ENCODE measurements around the gene GRIK4. TPM values are rescaled to one million over a fixed set of nuclear protein-coding genes. Genes with fewer than 3 reads are reported as not detected.

The GRIK4 gene
- total and polyA plus RNA-seq, 2 donors (not counting 3 experiments of a cell fraction or from before 2014, with no cell fraction given): 0.81 to 1.6 TPM

- FAIRE-seq: no peak
These were observed 100.0 kb downstream of the GRIK4 start for GRCh38 chr11:120611581-120611980.

GRCh38 chr11:120612513-120613263, 101.1 kb downstream of the GRIK4 start:
- Histone ChIP-seq H3K9me3 (replicated peaks; ENCODE audit: control insufficient read depth, insufficient read depth, low read length) (no peaks in the 10 kb centered on the region), H2AFZ (ENCODE audit: low read depth, low read length) (no peak overlapping the region), H3K9me1 (replicated peaks; ENCODE audit: control insufficient read depth, extremely low read depth, insufficient read depth, low read length) (no peaks in the 10 kb centered on the region), H3K4me3 (replicated peaks in 1 of 3; ENCODE audit: insufficient read depth in 1 of 3, low read depth in 1 of 3, low read length in 3 of 3) (no peak overlapping the region), H3K36me3 (ENCODE audit: control insufficient read depth in 2 of 2, extremely low read depth in 1 of 2, insufficient read depth in 2 of 2, low read length in 2 of 2) (no peaks in the 10 kb centered on the region), H4K20me1 (replicated peaks; ENCODE audit: control insufficient read depth, extremely low read depth, insufficient read depth, low read length) (no peaks in the 10 kb centered on the region), H3K4me2 (ENCODE audit: insufficient read depth, low read length) (no peak overlapping the region), H3K9ac (replicated peaks; ENCODE audit: extremely low read depth, insufficient read depth, low read length) (no peak overlapping the region), H3K27ac (ENCODE audit: insufficient read depth, low read depth, low read length) (no peak overlapping the region), H3K27me3 (ENCODE audit: control insufficient read depth in 2 of 2, insufficient read depth in 2 of 2, low read length in 2 of 2) (no peaks in the 10 kb centered on the region), H3K79me2 (ENCODE audit: control insufficient read depth, insufficient read depth, low read length) (no peaks in the 10 kb centered on the region), H3K4me1 (ENCODE audit: control insufficient read depth, extremely low read depth, insufficient read depth, low read length) (peaks cover 10% of the 10 kb centered on the region)
- BruUV-seq (replicated peaks): no TSS peak
- FAIRE-seq (peak; percentile 76), DNase-seq (ENCODE audit: low read depth, low spot score) (peak; percentile 57)
- TF ChIP-seq MYC (IDR thresholded peaks at IDR 0.05; ENCODE audit: low read depth, low read length) (no peak), MAX (IDR thresholded peaks at IDR 0.05; ENCODE audit: insufficient read depth, insufficient read length) (no peak), JUN (IDR thresholded peaks at IDR 0.05; ENCODE audit: borderline replicate concordance, insufficient read depth, insufficient read length, low read depth) (peak; percentile 19), CTCF (IDR thresholded peaks at IDR 0.05; ENCODE audit: extremely low read depth in 1 of 2, insufficient read depth in 1 of 2, low read depth in 1 of 2, low read length in 2 of 2) (no peak), POLR2A (IDR thresholded peaks at IDR 0.05; ENCODE audit: low read depth, low read length) (no peak), FOS (IDR thresholded peaks at IDR 0.05; ENCODE audit: borderline replicate concordance, insufficient read depth, low read length) (peak; percentile 80)
- intact Hi-C loops (cut with micrococcal nuclease) (no loop called here), dilution Hi-C loops (cut with MboI; ENCODE audit: extremely low pct_ligation_motif_present, low sequenced_read_pairs) (no loop called here)
- POLR2A ChIA-PET: no interaction called here
- CTCF ChIA-PET: interaction anchor here (1.0 to 1.7 kb wide), 6 partner anchors 13 to 103 kb away, joined by 3 to 11 read pairs (median 4); partner anchors contain the start of gene GRIK4

More at GRCh38 chr11:120611581-120611980, 100.0 kb downstream of the GRIK4 start:
- H3K9ac ChIP-seq (replicated peaks; ENCODE audit: extremely low read depth, insufficient read depth, low read length): no peak overlapping the region
- no peak for DNase-seq (ENCODE audit: low read depth, low spot score)
- no peak overlapping the region for H3K4me2 ChIP-seq (ENCODE audit: insufficient read depth, low read length)
- ChIA-PET POLR2A (no interaction called here), CTCF (no interaction called here)
- H3K4me3 ChIP-seq (replicated peaks in 1 of 3; ENCODE audit: insufficient read depth in 1 of 3, low read depth in 1 of 3, low read length in 3 of 3): no peak overlapping the region
- no peaks in the 10 kb centered on the region for H3K27me3 ChIP-seq (ENCODE audit: control insufficient read depth in 2 of 2, insufficient read depth in 2 of 2, low read length in 2 of 2)
- intact Hi-C loops (cut with micrococcal nuclease): no loop called here
- no peaks in the 10 kb centered on the region for H3K9me3 ChIP-seq (replicated peaks; ENCODE audit: control insufficient read depth, insufficient read depth, low read length)
- H3K9me1 ChIP-seq (replicated peaks; ENCODE audit: control insufficient read depth, extremely low read depth, insufficient read depth, low read length): no peaks in the 10 kb centered on the region
- H3K36me3 ChIP-seq (ENCODE audit: control insufficient read depth in 2 of 2, extremely low read depth in 1 of 2, insufficient read depth in 2 of 2, low read length in 2 of 2): no peaks in the 10 kb centered on the region
- no TSS peak for BruUV-seq (replicated peaks)
- H2AFZ ChIP-seq (ENCODE audit: low read depth, low read length): no peak overlapping the region
- TF ChIP-seq POLR2AphosphoS5 (IDR thresholded peaks at IDR 0.05; ENCODE audit: insufficient read depth, low read depth, low read length): no peak
- no peaks in the 10 kb centered on the region for H3K79me2 ChIP-seq (ENCODE audit: control insufficient read depth, insufficient read depth, low read length)
- H4K20me1 ChIP-seq (replicated peaks; ENCODE audit: control insufficient read depth, extremely low read depth, insufficient read depth, low read length): no peaks in the 10 kb centered on the region
- peaks cover 10% of the 10 kb centered on the region for H3K4me1 ChIP-seq (ENCODE audit: control insufficient read depth, extremely low read depth, insufficient read depth, low read length)
- H3K27ac ChIP-seq (ENCODE audit: insufficient read depth, low read depth, low read length): no peak overlapping the region
- dilution Hi-C loops (cut with MboI; ENCODE audit: extremely low pct_ligation_motif_present, low sequenced_read_pairs): no loop called here
